ENCODE measurements around the gene CSRP3. TPM values are rescaled to one million over a fixed set of nuclear protein-coding genes. Genes with fewer than 3 reads are reported as not detected.

CSRP3 gene
- total and polyA plus RNA-seq, 7 donors = 0.66 to 1.2 (median 1.2) TPM; not detected in 4

DNA sequence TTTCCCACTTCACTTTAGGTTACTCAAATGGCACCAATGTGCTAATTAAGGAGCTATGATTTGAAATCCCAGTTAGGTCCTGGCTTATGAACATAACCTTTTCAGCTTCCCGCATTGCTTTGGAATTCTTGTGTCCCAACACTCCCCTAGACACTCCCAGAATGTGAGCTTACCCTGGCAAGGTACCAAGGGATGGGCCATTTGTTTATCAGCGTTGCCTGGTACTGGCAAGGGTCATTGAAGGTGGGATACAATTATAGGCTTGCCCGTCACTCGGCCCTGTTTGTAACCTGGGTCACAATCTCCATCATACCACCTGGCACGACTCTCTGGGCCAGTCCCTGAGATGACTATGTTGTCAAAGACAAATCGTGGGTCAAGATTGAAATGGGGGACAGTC is 5.4 kb downstream of the CSRP3 start:
- intact Hi-C loops (cut with DNase I) = no loop called here
- Histone ChIP-seq H3K27me3 (no peaks in the 10 kb centered on the region), H3K36me3 (no peaks in the 10 kb centered on the region), H3K27ac (no peak overlapping the region), H3K4me3 (no peak overlapping the region), H3K4me1 (no peaks in the 10 kb centered on the region), H3K9me3 (no peaks in the 10 kb centered on the region)
- no peak for TF ChIP-seq POLR2A (IDR thresholded peaks at IDR 0.05)
- no peak for TF ChIP-seq EP300 (IDR thresholded peaks at IDR 0.05)
- TF ChIP-seq, protein P1, sequence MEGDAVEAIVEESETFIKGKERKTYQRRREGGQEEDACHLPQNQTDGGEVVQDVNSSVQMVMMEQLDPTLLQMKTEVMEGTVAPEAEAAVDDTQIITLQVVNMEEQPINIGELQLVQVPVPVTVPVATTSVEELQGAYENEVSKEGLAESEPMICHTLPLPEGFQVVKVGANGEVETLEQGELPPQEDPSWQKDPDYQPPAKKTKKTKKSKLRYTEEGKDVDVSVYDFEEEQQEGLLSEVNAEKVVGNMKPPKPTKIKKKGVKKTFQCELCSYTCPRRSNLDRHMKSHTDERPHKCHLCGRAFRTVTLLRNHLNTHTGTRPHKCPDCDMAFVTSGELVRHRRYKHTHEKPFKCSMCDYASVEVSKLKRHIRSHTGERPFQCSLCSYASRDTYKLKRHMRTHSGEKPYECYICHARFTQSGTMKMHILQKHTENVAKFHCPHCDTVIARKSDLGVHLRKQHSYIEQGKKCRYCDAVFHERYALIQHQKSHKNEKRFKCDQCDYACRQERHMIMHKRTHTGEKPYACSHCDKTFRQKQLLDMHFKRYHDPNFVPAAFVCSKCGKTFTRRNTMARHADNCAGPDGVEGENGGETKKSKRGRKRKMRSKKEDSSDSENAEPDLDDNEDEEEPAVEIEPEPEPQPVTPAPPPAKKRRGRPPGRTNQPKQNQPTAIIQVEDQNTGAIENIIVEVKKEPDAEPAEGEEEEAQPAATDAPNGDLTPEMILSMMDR (IDR thresholded peaks at IDR 0.05) = no peak
- TF ChIP-seq POLR2AphosphoS5 (IDR thresholded peaks at IDR 0.05) = no peak
- no peak for DNase-seq
- 18 to 73% methylated on average over 6 of the region's 6 CpGs for WGBS, 2 donors

DNA sequence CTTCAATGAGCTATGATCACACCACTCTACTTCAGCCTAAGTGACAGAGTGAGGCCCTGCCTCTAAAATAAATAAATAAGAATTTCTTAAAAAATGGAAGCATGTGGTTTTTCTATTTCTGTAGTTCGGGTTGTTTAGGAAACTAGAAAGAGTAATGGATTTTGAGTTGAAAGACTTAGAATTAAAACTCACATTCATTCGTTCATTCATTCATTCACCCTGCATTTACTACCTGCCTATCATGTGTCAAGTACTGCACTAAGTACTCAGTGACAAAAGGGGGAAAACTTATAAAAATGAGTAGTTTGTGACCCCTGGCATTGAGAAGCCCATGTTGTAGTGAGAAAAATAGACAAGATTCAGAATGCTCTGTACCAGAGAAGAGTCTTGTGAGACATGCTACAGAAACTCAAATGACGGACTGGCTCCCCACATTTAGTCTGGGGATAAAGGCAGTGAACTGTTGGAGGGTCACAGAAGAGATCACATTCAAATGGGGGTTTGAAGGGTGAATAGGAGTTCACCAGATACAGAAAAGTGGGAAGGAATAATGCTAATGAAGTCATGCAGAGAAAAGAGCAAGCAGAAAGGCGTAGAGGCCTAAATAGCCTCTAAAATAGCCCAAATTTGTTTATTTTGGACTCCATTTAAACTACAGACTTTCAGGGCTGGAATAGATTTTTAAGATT is 7.0 kb downstream of the CSRP3 start:
- Histone ChIP-seq H3K27me3 (no peaks in the 10 kb centered on the region), H3K36me3 (no peaks in the 10 kb centered on the region), H3K4me1 (no peaks in the 10 kb centered on the region), H3K4me3 (no peak overlapping the region), H3K9me3 (no peaks in the 10 kb centered on the region), H3K27ac (no peak overlapping the region)
- WGBS, 2 donors = 90 to 93% methylated on average over 4 of the region's 4 CpGs
- intact Hi-C loops (cut with DNase I) = no loop called here
- TF ChIP-seq EP300 (IDR thresholded peaks at IDR 0.05) = no peak
- no peak for TF ChIP-seq POLR2A (IDR thresholded peaks at IDR 0.05)
- TF ChIP-seq POLR2AphosphoS5 (IDR thresholded peaks at IDR 0.05) = no peak
- TF ChIP-seq, protein P1 (IDR thresholded peaks at IDR 0.05) = no peak
- DNase-seq = no peak

DNA sequence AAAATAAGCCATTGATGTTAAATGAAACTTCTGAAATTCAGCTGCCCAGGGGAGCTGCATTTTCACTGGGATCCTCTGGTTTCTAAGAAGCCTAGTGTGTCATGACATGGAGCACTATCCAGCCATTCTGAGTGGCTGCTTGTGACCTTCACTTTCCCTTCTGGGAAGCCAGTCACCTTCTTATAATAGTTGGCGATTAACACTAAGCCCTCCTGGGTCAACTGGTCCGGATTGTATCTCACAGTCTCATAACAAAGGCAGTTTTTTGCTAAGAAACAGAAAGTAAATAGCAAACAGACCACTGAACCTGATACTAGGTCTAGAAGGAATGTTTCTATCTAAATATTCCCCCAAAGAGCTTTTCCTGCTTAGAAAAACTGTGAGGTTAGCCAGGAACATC is 7.9 kb downstream of the CSRP3 start:
- no peak for DNase-seq
- no peaks in the 10 kb centered on the region for H3K27me3 ChIP-seq
- H3K4me3 ChIP-seq = no peak overlapping the region
- no peaks in the 10 kb centered on the region for H3K4me1 ChIP-seq
- intact Hi-C loops (cut with DNase I) = no loop called here
- TF ChIP-seq POLR2A (IDR thresholded peaks at IDR 0.05) = no peak
- no peak for TF ChIP-seq EP300 (IDR thresholded peaks at IDR 0.05)
- TF ChIP-seq POLR2AphosphoS5 (IDR thresholded peaks at IDR 0.05) = no peak
- TF ChIP-seq, protein P1 (IDR thresholded peaks at IDR 0.05) = no peak
- WGBS, 2 donors = 72 to 78% methylated on average over 2 of the region's 2 CpGs
- no peak overlapping the region for H3K27ac ChIP-seq
- no peaks in the 10 kb centered on the region for H3K36me3 ChIP-seq
- no peaks in the 10 kb centered on the region for H3K9me3 ChIP-seq

DNA sequence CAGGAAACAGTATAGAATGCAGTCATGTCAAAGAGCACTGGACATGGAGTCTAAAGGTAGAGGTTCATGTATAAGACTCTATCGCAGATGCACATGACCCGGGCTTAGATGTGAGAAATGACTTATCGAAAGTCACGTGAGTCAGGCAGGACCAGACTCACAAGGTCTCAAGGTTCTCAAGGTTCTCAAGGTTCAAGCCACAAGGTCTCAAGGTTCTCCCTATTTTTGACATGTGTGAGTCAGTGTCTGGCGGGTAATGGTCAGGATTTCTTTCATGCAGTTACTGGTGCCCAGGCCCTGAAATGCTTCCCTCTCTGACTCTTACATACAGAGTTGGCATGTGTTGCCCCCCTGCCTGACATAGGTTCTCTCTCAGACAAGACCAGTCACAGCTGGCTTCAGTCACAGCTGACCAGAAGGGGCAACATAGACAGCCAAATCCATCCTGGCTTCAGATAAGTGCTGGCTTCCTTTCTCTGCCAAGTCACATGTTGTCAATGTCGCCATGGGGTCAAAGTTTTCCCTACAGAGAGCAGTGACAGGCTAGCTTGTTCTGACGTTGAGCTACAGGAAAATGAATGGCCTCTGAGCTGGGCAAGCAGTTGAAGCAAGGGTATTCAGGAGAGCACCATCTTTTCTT is 10.1 kb downstream of the CSRP3 start:
- no peaks in the 10 kb centered on the region for H3K36me3 ChIP-seq
- 72 to 82% methylated on average over 7 of the region's 7 CpGs for WGBS, 2 donors
- no peak for TF ChIP-seq POLR2A (IDR thresholded peaks at IDR 0.05)
- TF ChIP-seq, protein P1 (IDR thresholded peaks at IDR 0.05) = no peak
- no peak for TF ChIP-seq POLR2AphosphoS5 (IDR thresholded peaks at IDR 0.05)
- TF ChIP-seq EP300 (IDR thresholded peaks at IDR 0.05) = no peak

More for the DNA sequence above, 10.1 kb downstream of the CSRP3 start:
- intact Hi-C loops (cut with DNase I) = no loop called here
- H3K27me3 ChIP-seq = no peaks in the 10 kb centered on the region
- no peak for DNase-seq
- no peak overlapping the region for H3K4me3 ChIP-seq
- H3K4me1 ChIP-seq = no peaks in the 10 kb centered on the region
- H3K9me3 ChIP-seq = no peaks in the 10 kb centered on the region
- no peak overlapping the region for H3K27ac ChIP-seq

Measured in sigmoid colon (tissue), 7 donors.